HepG2 (cell line): ENCODE results near the gene ZPR1. TPM values are rescaled to one million over a fixed set of nuclear protein-coding genes. Genes with fewer than 3 reads are reported as not detected.

Experiments
- ATM ChIP-seq: fragments of 450-650 bp; IDR thresholded peaks from 2 replicates; pipeline ENCODE4 v1.7.1; 2017; ENCODE audit warnings: mild to moderate bottlenecking, borderline replicate concordance
- BCL6 ChIP-seq: IDR thresholded peaks from 2 replicates; pipeline ENCODE4 v1.6.1; 2016; ENCODE audit warnings: missing genetic modification reagents, missing compliant biosample characterization
- CC2D1A ChIP-seq: sonication (generic); formaldehyde crosslinking; IDR thresholded peaks from 2 replicates; pipeline ENCODE4 v1.8.1; 2023; ENCODE audit warnings: mild to moderate bottlenecking, missing genetic modification reagents
- ELF3 ChIP-seq: IDR thresholded peaks from 2 replicates; pipeline ENCODE4 v1.6.1; 2016; ENCODE audit warnings: missing genetic modification reagents, missing compliant biosample characterization
- GABPA ChIP-seq, 2 experiments: IDR thresholded peaks; 2 replicates each; pipeline ENCODE4 v1.6.1; 2011 to 2016; ENCODE audit warnings: low read depth in 2 of 2, low read length in 1 of 2, missing biosample characterization in 1 of 2, missing genetic modification characterization in 1 of 2
- KIAA2018 ChIP-seq: sonication (generic); formaldehyde crosslinking; IDR thresholded peaks from 2 replicates; pipeline ENCODE4 v1.5.0; 2020; ENCODE audit warnings: mild to moderate bottlenecking, missing genetic modification reagents, borderline replicate concordance
- NR2C2 ChIP-seq: sonication (generic); formaldehyde crosslinking; IDR thresholded peaks from 2 replicates; pipeline ENCODE4 v1.4.0; 2020; ENCODE audit warnings: missing genetic modification reagents, mild to moderate bottlenecking, moderate library complexity, borderline replicate concordance
- NR2F6 ChIP-seq, 2 experiments: IDR thresholded peaks; 2 replicates each; pipeline ENCODE4 v1.6.1; 2016; ENCODE audit warnings: antibody characterized with exemption in 1 of 2, mild to moderate bottlenecking in 1 of 2
- REL ChIP-seq: sonication (generic); formaldehyde crosslinking; conservative IDR thresholded peaks from 2 replicates; pipeline ENCODE4 v1.8.0; 2022; ENCODE audit warnings: mild to moderate bottlenecking, missing genetic modification reagents, moderate library complexity
- RFX5 ChIP-seq: IDR thresholded peaks from 2 replicates; pipeline ENCODE4 v1.6.1; 2011; ENCODE audit warnings: low read depth, low read length, improper control_type of control experiment
- RXRA ChIP-seq: sonication (generic); formaldehyde crosslinking; IDR thresholded peaks from 2 replicates; pipeline ENCODE4 v1.5.1; 2020; ENCODE audit warnings: missing genetic modification reagents
- TCF12 ChIP-seq, 2 experiments: fragments of 450-650 bp in 1 of 2; sonication (generic) in 1 of 2; formaldehyde crosslinking in 1 of 2; IDR thresholded peaks; 2 replicates each; pipeline versions ENCODE4 v1.6.1 to v1.8.0; 2017 to 2022; ENCODE audit warnings: antibody characterized with exemption in 1 of 2, mild to moderate bottlenecking in 1 of 2, missing genetic modification reagents in 1 of 2, moderate library complexity in 1 of 2
- ZBTB2 ChIP-seq: sonication (generic); formaldehyde crosslinking; IDR thresholded peaks from 2 replicates; pipeline ENCODE4 v1.8.0; 2022; ENCODE audit warnings: low read depth, missing genetic modification reagents
- ZHX1 ChIP-seq: sonication (generic); formaldehyde crosslinking; IDR thresholded peaks from 2 replicates; pipeline ENCODE4 v1.8.1; 2022; ENCODE audit warnings: low read depth, mild to moderate bottlenecking, missing genetic modification reagents
- ZNF430 ChIP-seq: sonication (generic); formaldehyde crosslinking; IDR thresholded peaks from 2 replicates; pipeline ENCODE4 v1.9.0; 2021; ENCODE audit warnings: mild to moderate bottlenecking, missing genetic modification reagents
- ZNF709 ChIP-seq: sonication (generic); formaldehyde crosslinking; IDR thresholded peaks from 2 replicates; pipeline ENCODE4 v1.5.0; 2020; ENCODE audit warnings: mild to moderate bottlenecking, missing genetic modification reagents
- ZNF792 ChIP-seq: IDR thresholded peaks from 2 replicates; pipeline ENCODE4 v1.6.1; 2016
- polyA plus RNA-seq, 8 experiments: library from polyadenylated mRNA; depleted of rRNA in 3 of 8; stranded (reverse) in 7 of 8; unstranded in 1 of 8; fragments of >200 nt; fragmentation: Illumina TruSeq in 4 of 8; extraction: Trizol in 4 of 8; gene quantifications; 2 replicates each; pipeline versions ENCODE4 v1.2.1 to v1.2.3, GENCODE V29; 2011 to 2016; ENCODE audit warnings: low read depth in 4 of 8, missing spikeins in 1 of 8, mixed read lengths in 1 of 8; ENCODE audit not compliant: insufficient read depth in 1 of 8
- total RNA-seq, 5 experiments: library from RNA; depleted of rRNA; stranded (reverse); fragments of >200 nt; fragmentation: Illumina TruSeq; extraction: Trizol; gene quantifications; 2 replicates each; pipeline ENCODE4 v1.2.3, GENCODE V29; 2016; ENCODE audit warnings: low read depth in 1 of 5

The ZPR1 gene
- total and polyA plus RNA-seq, 2 of the 13 experiments (the other 11 are each of a cell fraction or from before 2014, with no cell fraction given) = 40.0 to 79.3 TPM

- no peak for TF ChIP-seq KIAA2018 (CRISPR knock-in tag)
- TF ChIP-seq RFX5 = no peak
- no peak for TF ChIP-seq GABPA (IDR thresholded peaks at IDR 0.05; ENCODE audit: low read depth, low read length)
- peak; percentile 47 for TF ChIP-seq GABPA (CRISPR knock-in tag; IDR thresholded peaks at IDR 0.05; ENCODE audit: low read depth)
- 0 out of 2 replicates have a peak, but pooled peaks have one; percentile 43 for TF ChIP-seq ZHX1
- TF ChIP-seq NR2F6 (IDR thresholded peaks at IDR 0.05) = peak; percentile 77
- peak; percentile 78 for TF ChIP-seq NR2F6 (CRISPR knock-in tag; IDR thresholded peaks at IDR 0.05)
- TF ChIP-seq ELF3 (CRISPR knock-in tag) = peak; percentile 67
- no peak for TF ChIP-seq REL (CRISPR knock-in tag)
- peak; percentile 83 for TF ChIP-seq BCL6 (CRISPR knock-in tag)
- no peak for TF ChIP-seq ATM
- TF ChIP-seq RXRA (CRISPR knock-in tag) = peak; percentile 81
- TF ChIP-seq ZNF709 (CRISPR knock-in tag) = no peak
- no peak for TF ChIP-seq CC2D1A
- TF ChIP-seq ZBTB2 (CRISPR knock-in tag) = no peak
- no peak for TF ChIP-seq TCF12 (IDR thresholded peaks at IDR 0.05)
- no peak for TF ChIP-seq TCF12 (CRISPR knock-in tag; IDR thresholded peaks at IDR 0.05)
- TF ChIP-seq ZNF430 = peak; percentile 67; the same call in 1 of the 2 replicates
- peak; percentile 88 for TF ChIP-seq NR2C2
- TF ChIP-seq ZNF792 (CRISPR knock-in tag) = no peak
Observed at GRCh38 chr11:116813781-116814471, 26.1 kb upstream of the ZPR1 start (continued).
